ENCODE results near the gene FBN1. TPM values are rescaled to one million over a fixed set of nuclear protein-coding genes. Genes with fewer than 3 reads are reported as not detected.

The FBN1 gene
- total and polyA plus RNA-seq, 10 of the 15 experiments (the other 5 are each of a cell fraction or from before 2014, with no cell fraction given), result 2.2 to 15.3 (median 7.0) TPM

DNA sequence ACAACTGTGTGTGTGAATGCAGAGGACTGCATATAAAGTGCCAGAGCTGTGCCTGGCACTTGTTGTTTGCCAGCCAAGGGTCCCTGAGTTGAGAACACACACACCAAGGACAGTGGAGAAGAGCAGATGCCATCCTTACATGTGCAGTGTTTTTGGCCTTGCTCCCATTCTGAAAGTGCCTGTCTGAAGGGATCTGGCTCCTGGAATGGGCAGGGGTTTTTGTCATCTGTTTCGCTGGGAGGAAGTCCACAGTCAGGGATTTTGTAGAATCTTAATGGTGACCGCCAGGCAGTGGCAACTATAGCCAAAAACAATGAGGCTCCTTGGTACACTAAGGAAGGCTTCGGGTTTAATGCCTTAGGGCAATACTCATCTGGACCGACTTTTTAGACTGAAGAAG, 250.5 kb downstream of the FBN1 start (continued):
- TF ChIP-seq, protein P1, sequence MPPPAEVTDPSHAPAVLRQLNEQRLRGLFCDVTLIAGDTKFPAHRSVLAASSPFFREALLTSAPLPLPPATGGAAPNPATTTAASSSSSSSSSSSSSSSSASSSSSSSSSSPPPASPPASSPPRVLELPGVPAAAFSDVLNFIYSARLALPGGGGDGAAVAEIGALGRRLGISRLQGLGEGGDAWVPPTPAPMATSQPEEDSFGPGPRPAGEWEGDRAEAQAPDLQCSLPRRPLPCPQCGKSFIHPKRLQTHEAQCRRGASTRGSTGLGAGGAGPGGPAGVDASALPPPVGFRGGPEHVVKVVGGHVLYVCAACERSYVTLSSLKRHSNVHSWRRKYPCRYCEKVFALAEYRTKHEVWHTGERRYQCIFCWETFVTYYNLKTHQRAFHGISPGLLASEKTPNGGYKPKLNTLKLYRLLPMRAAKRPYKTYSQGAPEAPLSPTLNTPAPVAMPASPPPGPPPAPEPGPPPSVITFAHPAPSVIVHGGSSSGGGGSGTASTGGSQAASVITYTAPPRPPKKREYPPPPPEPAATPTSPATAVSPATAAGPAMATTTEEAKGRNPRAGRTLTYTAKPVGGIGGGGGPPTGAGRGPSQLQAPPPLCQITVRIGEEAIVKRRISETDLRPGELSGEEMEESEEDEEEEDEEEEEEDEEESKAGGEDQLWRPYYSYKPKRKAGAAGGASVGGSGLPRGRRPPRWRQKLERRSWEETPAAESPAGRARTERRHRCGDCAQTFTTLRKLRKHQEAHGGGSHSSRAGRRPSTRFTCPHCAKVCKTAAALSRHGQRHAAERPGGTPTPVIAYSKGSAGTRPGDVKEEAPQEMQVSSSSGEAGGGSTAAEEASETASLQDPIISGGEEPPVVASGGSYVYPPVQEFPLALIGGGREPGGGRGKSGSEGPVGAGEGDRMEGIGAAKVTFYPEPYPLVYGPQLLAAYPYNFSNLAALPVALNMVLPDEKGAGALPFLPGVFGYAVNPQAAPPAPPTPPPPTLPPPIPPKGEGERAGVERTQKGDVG (CRISPR knock-in tag; IDR thresholded peaks at IDR 0.05), result no peak
- TF ChIP-seq IKZF1 (conservative IDR thresholded peaks at IDR 0.05) (no peak), HDAC2 (IDR thresholded peaks at IDR 0.05) (no peak), DPF2 (IDR thresholded peaks at IDR 0.05) (no peak), STAT3 (IDR thresholded peaks at IDR 0.05; ENCODE audit: low read depth, low read length) (no peak), ZNF384 (IDR thresholded peaks at IDR 0.05; ENCODE audit: borderline replicate concordance, low read depth, low read length) (no peak), STAT1 (conservative IDR thresholded peaks at IDR 0.05) (no peak)

DNA sequence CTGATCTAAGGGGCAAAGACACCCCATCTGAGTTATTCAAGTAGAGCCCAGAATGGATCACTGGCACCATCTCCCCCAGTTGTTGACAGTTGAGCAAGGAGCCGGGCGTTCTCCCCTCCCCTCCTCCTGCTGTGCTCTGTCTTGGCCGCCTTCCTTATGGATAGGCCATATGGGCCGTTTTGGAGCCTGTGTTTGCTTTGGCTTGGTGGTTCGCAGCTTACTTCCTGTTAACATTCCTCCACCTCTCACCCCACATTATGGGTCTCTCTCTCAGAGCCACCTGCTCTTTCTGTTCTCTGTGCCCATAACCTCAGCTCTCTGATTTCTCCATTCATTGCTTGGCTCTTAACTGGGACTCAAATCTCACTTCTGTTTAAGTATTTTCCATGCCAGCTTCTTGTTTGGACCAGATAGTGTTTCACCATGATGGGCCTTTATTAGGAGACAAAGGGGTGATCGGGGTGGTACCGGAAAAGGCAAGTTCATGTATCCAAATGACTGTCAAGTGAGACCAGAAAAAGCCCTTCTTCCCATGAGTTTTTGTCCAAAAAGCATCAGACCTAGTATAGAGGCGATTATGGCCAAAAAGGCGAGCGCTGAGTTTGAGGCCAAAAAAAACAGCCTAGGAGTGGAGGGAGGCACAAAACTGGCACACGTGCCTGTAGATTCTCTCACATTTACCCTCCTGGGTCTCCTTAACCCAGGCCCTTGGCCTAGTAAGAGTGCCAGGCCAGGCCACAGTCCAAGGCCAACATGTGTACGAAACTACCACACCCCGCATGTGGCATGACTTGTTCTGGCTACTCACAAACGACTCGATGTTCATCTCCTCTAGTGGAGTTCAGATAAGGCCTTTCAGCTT, 251.6 kb downstream of the FBN1 start:
- ChIA-PET POLR2A (no interaction called here), CTCF (interaction anchor here (0.6 to 1.6 kb wide), 2 partner anchors 13 to 110 kb away, joined by 4 to 5 read pairs; no protein-coding TSS in a partner anchor), SMC1A (ENCODE audit: uncharacterized antibody, unreplicated experiment) (interaction anchor here (1.4 kb wide), 1 partner anchor 15 kb away, joined by 5 read pairs; no protein-coding TSS in a partner anchor), RAD21 (ENCODE audit: unreplicated experiment) (no interaction called here)
- WGBS (ENCODE audit: insufficient coverage, insufficient replicate concordance, low lambda C conversion rate, missing lambda C conversion rate), result 84% methylated on average over 15 of the region's 15 CpGs
- Histone ChIP-seq H3K36me3 (ENCODE audit: control insufficient read depth in 2 of 2, insufficient read depth in 2 of 2, low read length in 1 of 2) (no peaks in the 10 kb centered on the region), H3K4me1 (ENCODE audit: control insufficient read depth, insufficient read depth, low read length) (no peaks in the 10 kb centered on the region), H3K4me2 (ENCODE audit: control insufficient read depth, insufficient read depth) (no peak overlapping the region), H3K27ac (ENCODE audit: control insufficient read depth, insufficient read depth) (no peak overlapping the region), H2AFZ (ENCODE audit: control insufficient read depth, low read depth, low read length) (no peak overlapping the region), H3K9ac (ENCODE audit: control insufficient read depth, insufficient read depth, low read length) (no peak overlapping the region), H3K27me3 (replicated peaks in 1 of 2; ENCODE audit: control insufficient read depth in 2 of 2, insufficient read depth in 2 of 2, low read length in 1 of 2) (no peaks in the 10 kb centered on the region), H3K79me2 (ENCODE audit: control insufficient read depth, insufficient read depth, low read length) (no peaks in the 10 kb centered on the region), H3K4me3 (no peak overlapping the region), H3K9me3 (replicated peaks; ENCODE audit: control insufficient read depth, insufficient read depth, low read length) (no peaks in the 10 kb centered on the region), H4K20me1 (ENCODE audit: control insufficient read depth, insufficient read depth) (no peaks in the 10 kb centered on the region)
- in situ Hi-C loops (cut with MboI), result no loop called here
- no TSS peak for BruUV-seq (replicated peaks)
- DNase-seq (ENCODE audit: low read depth, low spot score) (no peak), FAIRE-seq (no peak), ATAC-seq (no peak)
- intact Hi-C loops (cut with micrococcal nuclease; ENCODE audit: unreplicated experiment), result no loop called here
- TF ChIP-seq, protein P2, sequence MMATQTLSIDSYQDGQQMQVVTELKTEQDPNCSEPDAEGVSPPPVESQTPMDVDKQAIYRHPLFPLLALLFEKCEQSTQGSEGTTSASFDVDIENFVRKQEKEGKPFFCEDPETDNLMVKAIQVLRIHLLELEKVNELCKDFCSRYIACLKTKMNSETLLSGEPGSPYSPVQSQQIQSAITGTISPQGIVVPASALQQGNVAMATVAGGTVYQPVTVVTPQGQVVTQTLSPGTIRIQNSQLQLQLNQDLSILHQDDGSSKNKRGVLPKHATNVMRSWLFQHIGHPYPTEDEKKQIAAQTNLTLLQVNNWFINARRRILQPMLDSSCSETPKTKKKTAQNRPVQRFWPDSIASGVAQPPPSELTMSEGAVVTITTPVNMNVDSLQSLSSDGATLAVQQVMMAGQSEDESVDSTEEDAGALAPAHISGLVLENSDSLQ (IDR thresholded peaks at IDR 0.05), result no peak
- TF ChIP-seq, protein P3, sequence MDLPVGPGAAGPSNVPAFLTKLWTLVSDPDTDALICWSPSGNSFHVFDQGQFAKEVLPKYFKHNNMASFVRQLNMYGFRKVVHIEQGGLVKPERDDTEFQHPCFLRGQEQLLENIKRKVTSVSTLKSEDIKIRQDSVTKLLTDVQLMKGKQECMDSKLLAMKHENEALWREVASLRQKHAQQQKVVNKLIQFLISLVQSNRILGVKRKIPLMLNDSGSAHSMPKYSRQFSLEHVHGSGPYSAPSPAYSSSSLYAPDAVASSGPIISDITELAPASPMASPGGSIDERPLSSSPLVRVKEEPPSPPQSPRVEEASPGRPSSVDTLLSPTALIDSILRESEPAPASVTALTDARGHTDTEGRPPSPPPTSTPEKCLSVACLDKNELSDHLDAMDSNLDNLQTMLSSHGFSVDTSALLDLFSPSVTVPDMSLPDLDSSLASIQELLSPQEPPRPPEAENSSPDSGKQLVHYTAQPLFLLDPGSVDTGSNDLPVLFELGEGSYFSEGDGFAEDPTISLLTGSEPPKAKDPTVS (IDR thresholded peaks at IDR 0.05; ENCODE audit: low read depth, low read length), result no peak
- TF ChIP-seq TBL1XR1 (IDR thresholded peaks at IDR 0.05; ENCODE audit: low read depth, low read length) (no peak), ZSCAN29 (IDR thresholded peaks at IDR 0.05) (no peak), NR2F1 (conservative IDR thresholded peaks at IDR 0.05) (no peak)
- TF ChIP-seq, protein P4, sequence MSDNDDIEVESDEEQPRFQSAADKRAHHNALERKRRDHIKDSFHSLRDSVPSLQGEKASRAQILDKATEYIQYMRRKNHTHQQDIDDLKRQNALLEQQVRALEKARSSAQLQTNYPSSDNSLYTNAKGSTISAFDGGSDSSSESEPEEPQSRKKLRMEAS (IDR thresholded peaks at IDR 0.05; ENCODE audit: low read depth, low read length), result no peak
- TF ChIP-seq, protein P5, sequence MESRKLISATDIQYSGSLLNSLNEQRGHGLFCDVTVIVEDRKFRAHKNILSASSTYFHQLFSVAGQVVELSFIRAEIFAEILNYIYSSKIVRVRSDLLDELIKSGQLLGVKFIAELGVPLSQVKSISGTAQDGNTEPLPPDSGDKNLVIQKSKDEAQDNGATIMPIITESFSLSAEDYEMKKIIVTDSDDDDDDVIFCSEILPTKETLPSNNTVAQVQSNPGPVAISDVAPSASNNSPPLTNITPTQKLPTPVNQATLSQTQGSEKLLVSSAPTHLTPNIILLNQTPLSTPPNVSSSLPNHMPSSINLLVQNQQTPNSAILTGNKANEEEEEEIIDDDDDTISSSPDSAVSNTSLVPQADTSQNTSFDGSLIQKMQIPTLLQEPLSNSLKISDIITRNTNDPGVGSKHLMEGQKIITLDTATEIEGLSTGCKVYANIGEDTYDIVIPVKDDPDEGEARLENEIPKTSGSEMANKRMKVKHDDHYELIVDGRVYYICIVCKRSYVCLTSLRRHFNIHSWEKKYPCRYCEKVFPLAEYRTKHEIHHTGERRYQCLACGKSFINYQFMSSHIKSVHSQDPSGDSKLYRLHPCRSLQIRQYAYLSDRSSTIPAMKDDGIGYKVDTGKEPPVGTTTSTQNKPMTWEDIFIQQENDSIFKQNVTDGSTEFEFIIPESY (IDR thresholded peaks at IDR 0.05), result no peak
